HL-60/S4 treated with phorbol 12-myristate 13-acetate at 8.2 ng/mL for 4 days and 3 days (cell line): ENCODE results near the gene HEXD.
"Not testable (repeated sequence)": the region's sequence is repeated elsewhere in the genome, so short reads cannot be mapped to it uniquely, and the experiment has no call there.

ENCODE experiments used
- in situ Hi-C: fragments of 300-500 bp; cut with MboI; formaldehyde crosslinking; loops from 2 replicates; pipeline ENCODE4 v1.15.0; 2022; ENCODE audit warnings: low sequenced_read_pairs

The HEXD gene

GRCh38 chr17:82382220-82382932, 35.8 kb upstream of the HEXD start:
- in situ Hi-C loops: not testable (repeated sequence)

- in situ Hi-C loops: no loop called here
These were observed 35.3 kb upstream of the HEXD start for GRCh38 chr17:82382933-82383255.

GRCh38 chr17:82383411-82383810, 34.7 kb upstream of the HEXD start:
- in situ Hi-C loops: no loop called here

GRCh38 chr17:82384051-82384729, 34.0 kb upstream of the HEXD start:
- in situ Hi-C loops: no loop called here

GRCh38 chr17:82384730-82385481, 33.2 kb upstream of the HEXD start:
- in situ Hi-C loops: no loop called here

GRCh38 chr17:82385559-82386254, 32.4 kb upstream of the HEXD start:
- in situ Hi-C loops: no loop called here

GRCh38 chr17:82386255-82386831, 31.8 kb upstream of the HEXD start:
- in situ Hi-C loops: no loop called here

- in situ Hi-C loops: no loop called here
These were observed 31.1 kb upstream of the HEXD start for GRCh38 chr17:82386881-82387704.

- in situ Hi-C loops: no loop called here
These were observed 30.4 kb upstream of the HEXD start for GRCh38 chr17:82387705-82388106.

- in situ Hi-C loops: no loop called here
These were observed 29.8 kb upstream of the HEXD start for GRCh38 chr17:82388223-82388921.

GRCh38 chr17:82388922-82389283, 29.2 kb upstream of the HEXD start:
- in situ Hi-C loops: no loop called here

GRCh38 chr17:82389379-82389778, 28.8 kb upstream of the HEXD start:
- in situ Hi-C loops: no loop called here

GRCh38 chr17:82390015-82390859, 27.9 kb upstream of the HEXD start:
- in situ Hi-C loops: no loop called here

GRCh38 chr17:82390860-82391435, 27.2 kb upstream of the HEXD start:
- in situ Hi-C loops: no loop called here

- in situ Hi-C loops: no loop called here
These were observed 26.6 kb upstream of the HEXD start for GRCh38 chr17:82391496-82392066.

- in situ Hi-C loops: no loop called here
These were observed 25.8 kb upstream of the HEXD start for GRCh38 chr17:82392209-82392920.

GRCh38 chr17:82392941-82393340, 25.2 kb upstream of the HEXD start:
- in situ Hi-C loops: no loop called here
